Measurements from ENCODE around the gene SPHK1.

DNA sequence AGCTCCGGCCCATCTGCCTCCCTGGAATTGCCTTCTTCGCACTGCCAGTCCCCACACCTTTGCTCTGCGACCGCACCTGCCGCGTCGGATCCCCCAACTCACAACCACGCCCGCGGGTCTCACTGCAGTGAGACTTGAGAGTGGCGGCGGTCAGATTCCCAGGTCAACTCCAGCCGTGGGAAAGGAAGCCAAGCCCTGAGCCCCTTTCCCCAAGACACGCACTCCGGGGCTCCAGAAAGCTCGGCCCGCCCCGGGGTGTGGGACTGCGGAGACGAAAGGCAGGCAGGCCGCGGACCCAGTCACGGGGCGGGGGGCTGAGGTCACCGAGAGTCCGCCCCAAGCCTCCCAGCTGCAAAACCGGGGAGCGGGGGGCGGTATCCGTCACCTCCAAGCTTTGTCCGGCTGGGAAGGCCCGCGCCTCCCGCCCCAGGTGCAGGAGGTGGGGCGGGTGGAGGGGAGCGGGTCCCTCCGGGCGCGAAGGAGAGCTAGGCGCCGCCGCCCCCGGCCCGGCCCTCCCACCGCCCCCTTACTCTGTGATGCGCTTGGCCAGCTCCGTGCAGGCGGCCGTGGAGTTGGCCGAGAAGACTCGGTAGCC, 31.3 kb upstream of the SPHK1 start:
- TF ChIP-seq POLR2AphosphoS5 (IDR thresholded peaks at IDR 0.05) (no peak), EZH2 (IDR thresholded peaks at IDR 0.05; ENCODE audit: borderline replicate concordance, insufficient read depth, low read length, poor library complexity, severe bottlenecking) (no peak), EP300 (conservative IDR thresholded peaks at IDR 0.05; ENCODE audit: poor library complexity, severe bottlenecking) (no peak), SMC3 (conservative IDR thresholded peaks at IDR 0.05; ENCODE audit: poor library complexity) (no peak)
- TF ChIP-seq, protein P1, sequence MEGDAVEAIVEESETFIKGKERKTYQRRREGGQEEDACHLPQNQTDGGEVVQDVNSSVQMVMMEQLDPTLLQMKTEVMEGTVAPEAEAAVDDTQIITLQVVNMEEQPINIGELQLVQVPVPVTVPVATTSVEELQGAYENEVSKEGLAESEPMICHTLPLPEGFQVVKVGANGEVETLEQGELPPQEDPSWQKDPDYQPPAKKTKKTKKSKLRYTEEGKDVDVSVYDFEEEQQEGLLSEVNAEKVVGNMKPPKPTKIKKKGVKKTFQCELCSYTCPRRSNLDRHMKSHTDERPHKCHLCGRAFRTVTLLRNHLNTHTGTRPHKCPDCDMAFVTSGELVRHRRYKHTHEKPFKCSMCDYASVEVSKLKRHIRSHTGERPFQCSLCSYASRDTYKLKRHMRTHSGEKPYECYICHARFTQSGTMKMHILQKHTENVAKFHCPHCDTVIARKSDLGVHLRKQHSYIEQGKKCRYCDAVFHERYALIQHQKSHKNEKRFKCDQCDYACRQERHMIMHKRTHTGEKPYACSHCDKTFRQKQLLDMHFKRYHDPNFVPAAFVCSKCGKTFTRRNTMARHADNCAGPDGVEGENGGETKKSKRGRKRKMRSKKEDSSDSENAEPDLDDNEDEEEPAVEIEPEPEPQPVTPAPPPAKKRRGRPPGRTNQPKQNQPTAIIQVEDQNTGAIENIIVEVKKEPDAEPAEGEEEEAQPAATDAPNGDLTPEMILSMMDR (IDR thresholded peaks at IDR 0.05; ENCODE audit: poor library complexity, severe bottlenecking): no peak

Measured in neural cell (in vitro differentiated cells).